ENCODE results near the gene GBF1. TPM values are rescaled to one million over a fixed set of nuclear protein-coding genes. Genes with fewer than 3 reads are reported as not detected.
A peak's percentile ranks its signal among the peaks of the same experiment; 100 is the strongest.

Gene GBF1
- polyA plus RNA-seq, 3 donors: 4.2 to 17.4 (median 11.9) TPM

GRCh38 chr10:102424145-102424544, 178.8 kb downstream of the GBF1 start:
- no peak for TF ChIP-seq CTCF (IDR thresholded peaks at IDR 0.05)
- intact Hi-C loops (cut with micrococcal nuclease): loop anchor here in 1 of 2 donors (5.0 kb wide), 1 partner anchor 38 kb away; no protein-coding TSS in a partner anchor
- WGBS (ENCODE audit: insufficient coverage): 88% methylated on average over 8 of the region's 9 CpGs
- Histone ChIP-seq H3K36me3 (replicated peaks in 1 of 2; ENCODE audit: control insufficient read depth in 1 of 2, insufficient read depth in 2 of 2, low read length in 2 of 2) (peaks cover 21 to 22% of the 10 kb centered on the region in 2 donors), H3K9me3 (replicated peaks in 1 of 2; ENCODE audit: control insufficient read depth in 1 of 2, insufficient read depth in 1 of 2, low read length in 2 of 2) (no peaks in the 10 kb centered on the region), H4K20me1 (ENCODE audit: insufficient read depth, low read length) (peaks cover 31% of the 10 kb centered on the region), H3K27ac (ENCODE audit: low read depth in 1 of 2, low read length in 2 of 2) (no peak overlapping the region), H3K4me3 (replicated peaks in 1 of 3; ENCODE audit: low read depth in 2 of 3, low read length in 3 of 3) (no peak overlapping the region), H3K4me2 (replicated peaks; ENCODE audit: extremely low read depth, low read length, poor library complexity, severe bottlenecking) (no peak overlapping the region), H3K79me2 (ENCODE audit: insufficient read depth, low read length) (peaks cover 18% of the 10 kb centered on the region), H2AFZ (ENCODE audit: insufficient read depth, low read depth, low read length, poor library complexity, severe bottlenecking) (no peak overlapping the region), H3K4me1 (ENCODE audit: control insufficient read depth in 1 of 2, insufficient read depth in 2 of 2, low read length in 2 of 2) (peaks cover 31 to 37% of the 10 kb centered on the region in 2 donors), H3K27me3 (ENCODE audit: control insufficient read depth in 2 of 2, insufficient read depth in 2 of 2, low read length in 2 of 2) (peaks cover 2% of the 10 kb centered on the region in 2 donors), H3K9ac (ENCODE audit: insufficient read depth, low read length, poor library complexity, severe bottlenecking) (no peak overlapping the region)
- Mint-ChIP-seq H3K9me3 (peaks cover 0 to 3% (median under 1%) of the 10 kb centered on the region in 7 donors), H3K27me3 (ENCODE audit: low read depth in 3 of 3) (peaks cover 3 to 8% (median 3%) of the 10 kb centered on the region in 3 donors), H3K27ac (no peak overlapping the region), H3K36me3 (peaks cover 30 to 38% of the 10 kb centered on the region in 2 donors), H3K4me1 (peaks cover 30% of the 10 kb centered on the region), H3K4me3 (no peak overlapping the region)
- DNase-seq: no peak

GRCh38 chr10:102424916-102425315, 179.6 kb downstream of the GBF1 start:
- Histone ChIP-seq H3K4me2 (replicated peaks; ENCODE audit: extremely low read depth, low read length, poor library complexity, severe bottlenecking) (no peak overlapping the region), H3K9me3 (replicated peaks in 1 of 2; ENCODE audit: control insufficient read depth in 1 of 2, insufficient read depth in 1 of 2, low read length in 2 of 2) (no peaks in the 10 kb centered on the region), H3K79me2 (ENCODE audit: insufficient read depth, low read length) (peaks cover 18% of the 10 kb centered on the region), H3K4me1 (ENCODE audit: control insufficient read depth in 1 of 2, insufficient read depth in 2 of 2, low read length in 2 of 2) (peaks cover 24 to 29% of the 10 kb centered on the region in 2 donors), H2AFZ (ENCODE audit: insufficient read depth, low read depth, low read length, poor library complexity, severe bottlenecking) (no peak overlapping the region), H3K9ac (ENCODE audit: insufficient read depth, low read length, poor library complexity, severe bottlenecking) (no peak overlapping the region), H4K20me1 (ENCODE audit: insufficient read depth, low read length) (peaks cover 31% of the 10 kb centered on the region), H3K27ac (ENCODE audit: low read depth in 1 of 2, low read length in 2 of 2) (no peak overlapping the region), H3K27me3 (ENCODE audit: control insufficient read depth in 2 of 2, insufficient read depth in 2 of 2, low read length in 2 of 2) (no peaks in the 10 kb centered on the region), H3K4me3 (replicated peaks in 1 of 3; ENCODE audit: low read depth in 2 of 3, low read length in 3 of 3) (no peak overlapping the region), H3K36me3 (replicated peaks in 1 of 2; ENCODE audit: control insufficient read depth in 1 of 2, insufficient read depth in 2 of 2, low read length in 2 of 2) (peaks cover 21 to 22% of the 10 kb centered on the region in 2 donors)
- H3K4me1 Mint-ChIP-seq: peaks cover 23% of the 10 kb centered on the region
- peak overlapping the region in 1 of 7 donors; percentile 25 for H3K27ac Mint-ChIP-seq
- WGBS (ENCODE audit: insufficient coverage): 100% methylated on average over 4 of the region's 6 CpGs
- H3K36me3 Mint-ChIP-seq: peaks cover 30 to 38% of the 10 kb centered on the region in 2 donors
- peaks cover 0 to under 1% (median 0%) of the 10 kb centered on the region in 3 donors for H3K27me3 Mint-ChIP-seq (ENCODE audit: low read depth in 3 of 3)
- H3K9me3 Mint-ChIP-seq: no peaks in the 10 kb centered on the region
- TF ChIP-seq CTCF (IDR thresholded peaks at IDR 0.05): no peak
- no peak for DNase-seq
- no peak overlapping the region for H3K4me3 Mint-ChIP-seq
- intact Hi-C loops (cut with micrococcal nuclease): loop anchor here in 1 of 2 donors (5.0 kb wide), 1 partner anchor 37 kb away; no protein-coding TSS in a partner anchor

Data from CD14-positive monocyte (primary cell).